GM12891 (cell line): Measurements from ENCODE around the gene TRAPPC14.

Source experiments
- PAX5 ChIP-seq: IDR thresholded peaks from 2 replicates; pipeline ENCODE4 v1.6.1; 2011; ENCODE audit warnings: low read length, moderate library complexity, mild to moderate bottlenecking; ENCODE audit not compliant: insufficient read depth, severe bottlenecking
- POLR2A ChIP-seq: IDR thresholded peaks from 2 replicates; pipeline ENCODE4 v1.6.1; 2011; ENCODE audit warnings: low read depth, low read length, control low read depth
- POLR2AphosphoS5 ChIP-seq: IDR thresholded peaks from 2 replicates; pipeline ENCODE4 v1.6.1; 2011; ENCODE audit warnings: low read depth, low read length, control low read depth
- SPI1 ChIP-seq: IDR thresholded peaks from 2 replicates; pipeline ENCODE4 v1.6.1; 2011; ENCODE audit warnings: low read depth, low read length, control low read depth
- TAF1 ChIP-seq: IDR thresholded peaks from 2 replicates; pipeline ENCODE4 v1.6.1; 2011; ENCODE audit warnings: low read depth, low read length, control low read depth

GRCh38 chr7:100190048-100190711 is 31.7 kb upstream of the TRAPPC14 start:
- TF ChIP-seq POLR2A (no peak), TAF1 (no peak), POLR2AphosphoS5 (no peak), SPI1 (peak; percentile 59; the same call in 1 of the 2 replicates), PAX5 (no peak)
